ENCODE measurements around the gene BCL2L12. TPM values are rescaled to one million over a fixed set of nuclear protein-coding genes. Genes with fewer than 3 reads are reported as not detected.
"Not testable (repeated sequence)": the region's sequence is repeated elsewhere in the genome, so short reads cannot be mapped to it uniquely, and the experiment has no call there.

The BCL2L12 gene
- 10 to 100 TPM; 14.1 to 18.4 (median 15.4) TPM for polyA plus RNA-seq

GRCh38 chr19:49665351-49666119, at the start of gene BCL2L12, which contains the start of gene IRF3:
TSS of gene BCL2L12 (plus strand) at chr19:49665933. CDS start at chr19:49666693, 760 bp downstream.
TSS of gene IRF3 (minus strand) at chr19:49665857. CDS start at chr19:49664838, 1,019 bp downstream.
- no peak within 1 kb of the TSS for H3K27ac ChIP-seq (ENCODE audit: low read depth, low read length)
- WGBS, 3 donors, result 0 to 1% (median 1%) methylated on average over 50 of the region's 50 CpGs

- no peak overlapping the region for H3K27ac ChIP-seq (ENCODE audit: low read depth, low read length)
- 98 to 99% (median 98%) methylated on average over 7 of the region's 7 CpGs for WGBS, 3 donors
These were observed 49.2 kb upstream of the BCL2L12 start for GRCh38 chr19:49616532-49616931.

GRCh38 chr19:49616945-49617344, 48.8 kb upstream of the BCL2L12 start:
- WGBS, 3 donors, result 91 to 93% (median 92%) methylated on average over 7 of the region's 7 CpGs

GRCh38 chr19:49617860-49618259, 47.9 kb upstream of the BCL2L12 start:
- not testable (repeated sequence) for H3K27ac ChIP-seq (ENCODE audit: low read depth, low read length)
- WGBS, 3 donors, result 90 to 93% (median 92%) methylated on average over 13 of the region's 13 CpGs

More at GRCh38 chr19:49616945-49617344, 48.8 kb upstream of the BCL2L12 start:
- H3K27ac ChIP-seq (ENCODE audit: low read depth, low read length), result no peak overlapping the region

- 79 to 86% (median 82%) methylated on average over 24 to 27 of the region's 27 CpGs for WGBS, 3 donors
These were observed 40.5 kb upstream of the BCL2L12 start for GRCh38 chr19:49624967-49625910.

GRCh38 chr19:49626226-49626625, 39.5 kb upstream of the BCL2L12 start:
- WGBS, 3 donors, result 69 to 90% (median 88%) methylated on average over 11 of the region's 11 CpGs
- H3K27ac ChIP-seq (ENCODE audit: low read depth, low read length), result no peak overlapping the region

More at GRCh38 chr19:49624967-49625910, 40.5 kb upstream of the BCL2L12 start:
- no peak overlapping the region for H3K27ac ChIP-seq (ENCODE audit: low read depth, low read length)

- H3K27ac ChIP-seq (ENCODE audit: low read depth, low read length), result no peak overlapping the region
- 88 to 91% (median 88%) methylated on average over 9 of the region's 9 CpGs for WGBS, 3 donors
These were observed 36.1 kb upstream of the BCL2L12 start for GRCh38 chr19:49629659-49630058.

GRCh38 chr19:49631014-49631588, 34.6 kb upstream of the BCL2L12 start:
- WGBS, 3 donors, result 18 to 42% (median 30%) methylated on average over 9 of the region's 9 CpGs
- no peak overlapping the region for H3K27ac ChIP-seq (ENCODE audit: low read depth, low read length)

GRCh38 chr19:49631610-49632192, 34.0 kb upstream of the BCL2L12 start:
- 85 to 91% (median 90%) methylated on average over 19 of the region's 19 CpGs for WGBS, 3 donors

GRCh38 chr19:49632576-49632975, 33.2 kb upstream of the BCL2L12 start:
- H3K27ac ChIP-seq (ENCODE audit: low read depth, low read length), result no peak overlapping the region
- 96 to 97% (median 97%) methylated on average over 5 of the region's 5 CpGs for WGBS, 3 donors

More at GRCh38 chr19:49631610-49632192, 34.0 kb upstream of the BCL2L12 start:
- H3K27ac ChIP-seq (ENCODE audit: low read depth, low read length), result no peak overlapping the region

- 66 to 78% (median 78%) methylated on average over 9 of the region's 9 CpGs for WGBS, 3 donors
- H3K27ac ChIP-seq (ENCODE audit: low read depth, low read length), result not testable (repeated sequence)
These were observed 32.5 kb upstream of the BCL2L12 start for GRCh38 chr19:49633273-49633672.

GRCh38 chr19:49635530-49636232, 30.1 kb upstream of the BCL2L12 start:
- no peak overlapping the region for H3K27ac ChIP-seq (ENCODE audit: low read depth, low read length)
- WGBS, 3 donors, result 48 to 63% (median 55%) methylated on average over 24 of the region's 24 CpGs

- no peak overlapping the region for H3K27ac ChIP-seq (ENCODE audit: low read depth, low read length)
- WGBS, 3 donors, result 79 to 81% (median 80%) methylated on average over 30 of the region's 30 CpGs
These were observed 29.4 kb upstream of the BCL2L12 start for GRCh38 chr19:49636233-49636932.

- 5 to 17% (median 6%) methylated on average over 19 of the region's 19 CpGs for WGBS, 3 donors
- no peak overlapping the region for H3K27ac ChIP-seq (ENCODE audit: low read depth, low read length)
These were observed 27.7 kb upstream of the BCL2L12 start for GRCh38 chr19:49637821-49638738.

GRCh38 chr19:49639401-49640112, 26.2 kb upstream of the BCL2L12 start:
- 3 to 15% (median 4%) methylated on average over 16 to 31 of the region's 31 CpGs for WGBS, 3 donors

More at GRCh38 chr19:49639401-49640112, 26.2 kb upstream of the BCL2L12 start:
- H3K27ac ChIP-seq (ENCODE audit: low read depth, low read length), result no peak overlapping the region
